HG02885 (cell line): ENCODE measurements around the gene CD274.
A peak's percentile ranks its signal among the peaks of the same experiment; 100 is the strongest.
"Not testable (repeated sequence)": the region's sequence is repeated elsewhere in the genome, so short reads cannot be mapped to it uniquely, and the experiment has no call there.

Source experiments
- ATAC-seq: cut with Tn5 transposase; IDR thresholded peaks from one replicate; pipeline ENCODE4 v1.9.1; 2021; ENCODE audit warnings: mild to moderate bottlenecking; ENCODE audit not compliant: unreplicated experiment, poor library complexity

CD274 gene

GRCh38 chr9:5450359-5451091 lies at the start of gene CD274:
Gene CD274 (plus strand): TSS chr9:5450542. CDS start chr9:5456114, 5,572 bp downstream.
- ATAC-seq, result peak; percentile 65

GRCh38 chr9:5402217-5402616 lies 48.1 kb upstream of the CD274 start:
- no peak for ATAC-seq

- ATAC-seq, result no peak
These were observed 41.7 kb upstream of the CD274 start for GRCh38 chr9:5408596-5408995.

GRCh38 chr9:5416953-5417352 lies 33.4 kb upstream of the CD274 start:
- no peak for ATAC-seq

- ATAC-seq, result no peak
These were observed 31.9 kb upstream of the CD274 start for GRCh38 chr9:5418481-5418880.

GRCh38 chr9:5419987-5420386 lies 30.4 kb upstream of the CD274 start:
- no peak for ATAC-seq

GRCh38 chr9:5421163-5421562 lies 29.2 kb upstream of the CD274 start:
- ATAC-seq, result no peak

- no peak for ATAC-seq
These were observed 28.1 kb upstream of the CD274 start for GRCh38 chr9:5422276-5422675.

- ATAC-seq, result no peak
These were observed 25.2 kb upstream of the CD274 start for GRCh38 chr9:5425006-5425628.

GRCh38 chr9:5427005-5427404 lies 23.3 kb upstream of the CD274 start:
- no peak for ATAC-seq

- no peak for ATAC-seq
These were observed 22.2 kb upstream of the CD274 start for GRCh38 chr9:5428172-5428571.

GRCh38 chr9:5428794-5429528 lies 21.4 kb upstream of the CD274 start:
- ATAC-seq, result no peak

- ATAC-seq, result no peak
These were observed 20.3 kb upstream of the CD274 start for GRCh38 chr9:5429873-5430564.

- ATAC-seq, result no peak
These were observed 19.4 kb upstream of the CD274 start for GRCh38 chr9:5430912-5431311.

- ATAC-seq, result not testable (repeated sequence)
These were observed 17.5 kb upstream of the CD274 start for GRCh38 chr9:5432890-5433289.

- not testable (repeated sequence) for ATAC-seq
These were observed 17.0 kb upstream of the CD274 start for GRCh38 chr9:5433328-5433727.

- not testable (repeated sequence) for ATAC-seq
These were observed 16.2 kb upstream of the CD274 start for GRCh38 chr9:5433841-5434810.

- ATAC-seq, result no peak
These were observed 14.4 kb upstream of the CD274 start for GRCh38 chr9:5435912-5436311.

- ATAC-seq, result no peak
These were observed 13.9 kb upstream of the CD274 start for GRCh38 chr9:5436441-5436840.
